Left lung (tissue), 10 donors: ENCODE measurements around the gene GRIP2. TPM values are rescaled to one million over a fixed set of nuclear protein-coding genes. Genes with fewer than 3 reads are reported as not detected.

Experiments used
- ATAC-seq: fragments of 200-7000 bp; cut with Tn5 transposase; one replicate; pipeline ENCODE4 v1.9.1; 2020; ENCODE audit warnings: moderate library complexity
- DNase-seq, 4 donors: peaks; one replicate each; pipeline ENCODE4 v3.0.0-alpha.2; 2013 to 2020
- H3K27ac ChIP-seq, 2 donors: fragments of 200-600 bp; sonication (generic) in 1 of 2; one replicate each; pipeline versions ENCODE4 v1.5.0 to v1.8.0; 2020 to 2021
- H3K27me3 ChIP-seq, 2 donors: fragments of 200-600 bp; sonication (generic) in 1 of 2; one replicate each; pipeline versions ENCODE4 v1.5.0 to v1.8.0; 2020 to 2021
- H3K36me3 ChIP-seq, 2 donors: fragments of 200-600 bp; sonication (generic) in 1 of 2; one replicate each; pipeline versions ENCODE4 v1.5.0 to v1.8.0; 2020 to 2021
- H3K4me1 ChIP-seq, 2 donors: fragments of 200-600 bp; one replicate each; pipeline ENCODE4 v1.8.0; 2021
- H3K4me3 ChIP-seq, 2 donors: fragments of 200-600 bp; sonication (generic) in 1 of 2; one replicate each; pipeline versions ENCODE4 v1.5.0 to v1.8.0; 2020 to 2021; ENCODE audit warnings: mild to moderate bottlenecking in 1 of 2
- H3K9me3 ChIP-seq, 2 donors: fragments of 200-600 bp; sonication (generic) in 1 of 2; one replicate each; pipeline versions ENCODE4 v1.5.0 to v1.8.0; 2020 to 2021
- intact Hi-C, 2 donors: fragments of 100-400 bp; cut with DNase I; formaldehyde crosslinking; loops; one replicate each; pipeline versions ENCODE4 v1.11.2 to v1.14.2; 2022
- polyA plus RNA-seq, 6 donors: library from polyadenylated mRNA; unstranded; fragments of 120-200 nt; gene quantifications; one replicate each; pipeline ENCODE4 v1.2.1, GENCODE V29; 2013; ENCODE audit not compliant: insufficient read length in 6 of 6
- total RNA-seq, 2 donors: library from RNA; stranded (reverse); fragmentation: NEBNext Ultra II Directional; extraction: Animal tissue kit (Norgen Biotek cat#: 25700); gene quantifications; one replicate each; pipeline ENCODE4 v1.2.1, GENCODE V29; 2021
- TF ChIP-seq, protein P1 (sequence below), 2 donors: fragments of 200-600 bp; sonication (generic) in 1 of 2; IDR thresholded peaks; one replicate each; pipeline versions ENCODE4 v1.5.0 to v1.8.0; 2021; ENCODE audit warnings: antibody characterized with exemption in 2 of 2
- donor health status: DM: no; HTN: yes; CAD: no.
- donor health status: DM: no; HTN: no; CAD: no.

The GRIP2 gene
- total and polyA plus RNA-seq, 8 donors, result 0.31 to 1.9 (median 1.1) TPM

DNA sequence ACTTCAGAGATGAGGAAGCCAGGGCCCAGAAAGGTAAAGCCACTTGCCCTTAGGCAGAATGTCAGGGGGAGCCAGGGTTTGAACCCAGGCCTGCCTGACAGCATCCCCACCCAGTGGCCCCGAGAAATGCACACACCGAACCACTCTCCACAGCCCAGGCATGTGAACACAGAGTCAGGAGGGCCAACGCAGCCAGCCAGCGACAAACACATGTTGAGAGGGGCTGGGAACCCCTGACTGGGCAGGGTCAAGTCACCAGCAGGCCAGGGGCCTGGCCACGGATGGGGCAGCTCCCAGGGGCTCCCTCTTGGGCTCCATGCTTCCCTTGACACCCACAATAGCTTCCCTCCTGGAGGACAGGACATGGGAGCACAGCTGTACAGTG is 5.1 kb upstream of the GRIP2 start:
- peak in 1 of 4 donors; percentile 67 for DNase-seq
- intact Hi-C loops, result no loop called here
- H3K27ac ChIP-seq, result no peak overlapping the region
- ATAC-seq, result no peak
- H3K4me1 ChIP-seq, result no peaks in the 10 kb centered on the region
- H3K9me3 ChIP-seq, result no peaks in the 10 kb centered on the region
- H3K4me3 ChIP-seq, result no peak overlapping the region
- H3K27me3 ChIP-seq, result peaks cover 0 to 32% of the 10 kb centered on the region in 2 donors
- TF ChIP-seq, protein P1, sequence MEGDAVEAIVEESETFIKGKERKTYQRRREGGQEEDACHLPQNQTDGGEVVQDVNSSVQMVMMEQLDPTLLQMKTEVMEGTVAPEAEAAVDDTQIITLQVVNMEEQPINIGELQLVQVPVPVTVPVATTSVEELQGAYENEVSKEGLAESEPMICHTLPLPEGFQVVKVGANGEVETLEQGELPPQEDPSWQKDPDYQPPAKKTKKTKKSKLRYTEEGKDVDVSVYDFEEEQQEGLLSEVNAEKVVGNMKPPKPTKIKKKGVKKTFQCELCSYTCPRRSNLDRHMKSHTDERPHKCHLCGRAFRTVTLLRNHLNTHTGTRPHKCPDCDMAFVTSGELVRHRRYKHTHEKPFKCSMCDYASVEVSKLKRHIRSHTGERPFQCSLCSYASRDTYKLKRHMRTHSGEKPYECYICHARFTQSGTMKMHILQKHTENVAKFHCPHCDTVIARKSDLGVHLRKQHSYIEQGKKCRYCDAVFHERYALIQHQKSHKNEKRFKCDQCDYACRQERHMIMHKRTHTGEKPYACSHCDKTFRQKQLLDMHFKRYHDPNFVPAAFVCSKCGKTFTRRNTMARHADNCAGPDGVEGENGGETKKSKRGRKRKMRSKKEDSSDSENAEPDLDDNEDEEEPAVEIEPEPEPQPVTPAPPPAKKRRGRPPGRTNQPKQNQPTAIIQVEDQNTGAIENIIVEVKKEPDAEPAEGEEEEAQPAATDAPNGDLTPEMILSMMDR (IDR thresholded peaks at IDR 0.05), result no peak
- H3K36me3 ChIP-seq, result no peaks in the 10 kb centered on the region

DNA sequence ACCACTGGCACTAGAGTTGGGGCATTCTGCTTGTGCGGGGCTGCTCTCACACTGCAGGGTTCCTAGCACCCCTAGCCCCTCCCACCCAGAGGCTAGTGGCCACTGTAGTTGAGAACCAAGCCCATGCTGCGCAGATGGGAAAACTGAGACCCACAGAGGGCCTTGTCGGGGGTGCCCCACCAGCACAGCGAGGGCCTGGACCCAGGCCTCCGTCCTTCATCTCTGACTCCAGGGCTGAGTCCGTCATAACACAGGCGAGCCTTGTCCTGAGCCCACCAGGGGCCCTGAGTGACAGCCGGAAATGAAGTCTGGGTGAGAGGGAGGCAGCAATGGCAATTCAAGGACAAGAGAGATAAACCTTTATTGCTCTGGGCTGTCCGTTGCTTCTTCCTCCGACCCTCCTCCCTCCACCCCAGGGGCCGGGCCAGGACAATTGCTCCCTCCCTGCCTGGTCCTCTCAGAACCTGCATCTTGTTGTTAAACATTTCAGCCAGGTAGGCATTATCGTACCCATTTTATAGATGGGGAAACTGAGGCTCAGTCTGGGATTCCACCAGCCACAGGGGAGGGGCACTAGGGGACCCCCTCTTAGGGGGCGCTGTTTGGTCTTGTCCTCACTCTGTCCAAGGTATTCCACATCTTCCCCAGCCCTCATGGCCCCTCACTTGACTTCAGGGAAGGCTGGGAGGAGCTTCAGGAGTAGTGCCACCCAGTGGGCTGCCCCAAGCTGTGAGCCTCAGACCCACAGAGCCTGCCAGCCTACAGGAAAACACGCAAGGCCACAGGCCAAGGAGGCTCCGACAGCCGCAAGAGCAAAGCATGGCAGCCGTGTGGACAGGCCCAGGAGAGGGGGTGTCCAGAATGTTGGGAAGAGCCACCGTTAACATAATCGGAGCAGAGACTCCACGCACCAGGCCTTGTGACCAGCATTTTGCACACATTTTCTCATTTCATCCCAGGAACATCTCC is 4.4 kb upstream of the GRIP2 start:
- DNase-seq (peak in 1 of 4 donors; percentile 32), ATAC-seq (no peak)
- Histone ChIP-seq H3K4me1 (no peaks in the 10 kb centered on the region), H3K27ac (no peak overlapping the region), H3K27me3 (peaks cover 0 to 27% of the 10 kb centered on the region in 2 donors), H3K4me3 (no peak overlapping the region), H3K9me3 (no peaks in the 10 kb centered on the region), H3K36me3 (no peaks in the 10 kb centered on the region)
- TF ChIP-seq, protein P1 (IDR thresholded peaks at IDR 0.05), result no peak
- intact Hi-C loops, result no loop called here

DNA sequence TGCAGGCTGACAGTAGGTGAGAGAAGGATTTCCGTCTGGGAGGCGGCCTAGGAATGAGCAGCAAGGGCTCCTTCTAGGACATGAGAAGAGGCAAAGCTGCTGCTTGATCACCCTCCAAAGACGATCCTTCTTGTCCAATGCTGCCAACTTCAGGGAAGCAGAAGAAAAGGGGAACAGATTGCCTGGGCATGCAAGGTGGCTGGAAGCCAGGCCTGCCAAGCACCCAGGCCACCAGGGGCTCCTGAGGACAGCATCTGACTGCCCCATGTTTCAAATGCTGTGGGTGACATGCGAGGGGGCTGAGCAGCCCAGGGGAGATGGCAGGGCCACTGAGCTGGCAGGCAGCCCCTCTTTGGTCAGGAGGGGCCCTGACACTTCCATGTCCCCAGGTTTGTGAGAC is 3.3 kb upstream of the GRIP2 start:
- H3K27me3 ChIP-seq, result peaks cover 0 to 15% of the 10 kb centered on the region in 2 donors
- TF ChIP-seq, protein P1 (IDR thresholded peaks at IDR 0.05), result no peak
- H3K36me3 ChIP-seq, result no peaks in the 10 kb centered on the region
- no peak overlapping the region for H3K27ac ChIP-seq
- no peak for ATAC-seq
- intact Hi-C loops, result no loop called here
- DNase-seq, result peak in 1 of 4 donors; percentile 43
- no peaks in the 10 kb centered on the region for H3K4me1 ChIP-seq
- H3K4me3 ChIP-seq, result no peak overlapping the region
- no peaks in the 10 kb centered on the region for H3K9me3 ChIP-seq

DNA sequence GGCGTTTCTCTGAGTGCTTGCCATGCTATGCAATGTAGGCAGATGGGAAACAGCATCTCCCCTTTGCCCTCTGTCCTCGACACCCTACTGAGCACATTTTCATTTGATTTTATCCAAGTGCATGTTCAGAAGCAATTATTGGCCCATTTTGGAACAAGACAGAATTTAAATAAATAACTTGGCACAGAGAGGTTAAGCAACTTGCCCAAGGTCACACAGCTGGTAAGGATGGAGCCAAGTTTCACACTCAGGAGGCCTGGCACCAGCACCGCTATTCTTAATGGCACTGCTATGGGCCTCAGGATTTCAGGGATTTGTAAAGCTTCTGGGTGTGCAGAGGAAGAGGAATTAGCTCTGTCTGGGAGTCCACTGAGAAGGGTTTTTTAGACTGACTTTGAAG is 2.5 kb upstream of the GRIP2 start:
- Histone ChIP-seq H3K27ac (no peak overlapping the region), H3K36me3 (no peaks in the 10 kb centered on the region), H3K27me3 (peaks cover 0 to 10% of the 10 kb centered on the region in 2 donors), H3K4me3 (no peak overlapping the region), H3K4me1 (no peaks in the 10 kb centered on the region), H3K9me3 (no peaks in the 10 kb centered on the region)
- no peak for DNase-seq
- intact Hi-C loops, result no loop called here
- TF ChIP-seq, protein P1 (IDR thresholded peaks at IDR 0.05), result no peak
- ATAC-seq, result no peak

DNA sequence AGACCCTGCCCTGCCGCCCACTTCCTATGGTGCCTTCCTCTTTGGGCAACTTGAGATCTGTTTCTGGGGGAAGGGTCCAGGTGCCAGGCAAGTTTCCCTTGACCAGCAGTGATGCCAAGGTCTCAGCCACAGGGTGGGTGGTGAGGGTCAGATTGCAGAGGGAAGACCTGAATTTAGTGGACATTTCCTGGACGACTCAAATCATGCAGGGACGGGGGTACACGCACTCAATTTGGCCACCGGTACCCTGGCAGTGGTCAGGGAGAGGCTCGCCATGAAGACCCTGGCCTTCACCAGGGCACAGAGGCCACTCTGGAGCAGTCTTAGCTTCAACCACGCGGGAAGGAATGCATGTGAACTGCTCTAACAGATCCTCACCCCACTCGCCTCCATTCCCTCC is 1.5 kb upstream of the GRIP2 start:
- Histone ChIP-seq H3K4me1 (no peaks in the 10 kb centered on the region), H3K9me3 (no peaks in the 10 kb centered on the region), H3K27me3 (peaks cover 0 to 10% of the 10 kb centered on the region in 2 donors), H3K27ac (no peak overlapping the region), H3K4me3 (no peak overlapping the region), H3K36me3 (no peaks in the 10 kb centered on the region)
- TF ChIP-seq, protein P1 (IDR thresholded peaks at IDR 0.05), result no peak
- ATAC-seq, result no peak
- intact Hi-C loops, result no loop called here
- peak in 1 of 4 donors; percentile 25 for DNase-seq
